ENCODE results near the gene HRH2. TPM values are rescaled to one million over a fixed set of nuclear protein-coding genes. Genes with fewer than 3 reads are reported as not detected.
"Not testable (repeated sequence)": the region's sequence is repeated elsewhere in the genome, so short reads cannot be mapped to it uniquely, and the experiment has no call there.

Gene HRH2
- total RNA-seq, 3 donors from 2014 or later (not counting 1 experiment from before 2014, with no cell fraction given) = 1.4 to 13.9 (median 3.1) TPM

DNA sequence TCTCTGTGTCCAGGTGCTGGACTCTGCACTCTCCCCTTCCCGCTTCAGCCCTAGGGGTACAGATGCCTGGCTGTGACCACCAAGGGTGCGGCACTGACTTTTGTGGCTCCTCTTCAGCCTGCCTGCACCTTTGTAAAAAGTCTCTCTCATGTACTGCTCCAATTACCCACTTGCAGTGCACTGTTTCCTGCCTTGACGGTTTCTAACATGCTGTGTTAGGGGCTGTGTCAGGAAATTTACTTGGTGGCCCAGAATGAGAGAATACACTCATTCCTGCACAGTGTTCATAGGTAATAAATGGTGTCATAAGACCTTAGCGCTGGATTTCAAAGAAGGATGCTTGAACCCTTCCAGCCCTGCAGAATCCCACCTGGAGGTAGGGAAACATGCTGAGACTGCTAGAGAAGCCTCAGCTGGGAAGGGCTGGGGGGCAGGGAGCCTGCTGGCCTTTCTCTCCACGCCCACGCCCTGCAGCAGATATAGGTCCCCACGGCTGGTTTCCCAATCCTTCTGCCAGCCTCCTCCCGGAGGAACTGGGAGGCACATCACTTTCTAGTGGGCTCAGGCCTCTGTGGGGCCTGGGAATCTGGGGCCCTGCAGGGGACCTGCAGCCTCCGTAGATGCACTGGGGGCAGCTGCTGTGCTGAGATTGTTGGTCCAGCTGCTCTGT, 17.6 kb upstream of the HRH2 start:
- Histone ChIP-seq H3K4me3 (ENCODE audit: low read length) (no peak overlapping the region), H3K27ac (ENCODE audit: low read length) (no peak overlapping the region), H3K4me1 (ENCODE audit: control insufficient read depth, insufficient read depth, low read length) (peaks cover 2% of the 10 kb centered on the region), H3K36me3 (ENCODE audit: control insufficient read depth, insufficient read depth, low read length) (no peaks in the 10 kb centered on the region), H3K27me3 (ENCODE audit: control insufficient read depth, insufficient read depth, low read length) (no peaks in the 10 kb centered on the region), H3K9me3 (ENCODE audit: control insufficient read depth, insufficient read depth, low read length) (no peaks in the 10 kb centered on the region)
- Mint-ChIP-seq H3K36me3 (no peaks in the 10 kb centered on the region), H3K9me3 (no peaks in the 10 kb centered on the region), H3K27ac (no peak overlapping the region), H3K27me3 (ENCODE audit: low read depth in 2 of 2) (peaks cover 6 to 14% of the 10 kb centered on the region in 2 donors), H3K4me1 (peaks cover 0 to 5% of the 10 kb centered on the region in 2 donors), H3K4me3 (no peak overlapping the region)
- no peak for TF ChIP-seq CTCF (IDR thresholded peaks at IDR 0.05)
- DNase-seq (peak in 1 of 2 donors; percentile 30), ATAC-seq (no peak)
- intact Hi-C loops (cut with micrococcal nuclease) = no loop called here
- 75% methylated on average over 9 of the region's 9 CpGs for WGBS (ENCODE audit: insufficient coverage)

- H3K9me3 ChIP-seq (ENCODE audit: control insufficient read depth, insufficient read depth, low read length) = no peaks in the 10 kb centered on the region
- H3K27ac ChIP-seq (ENCODE audit: low read length) = no peak overlapping the region
- H3K4me1 ChIP-seq (ENCODE audit: control insufficient read depth, insufficient read depth, low read length) = peaks cover 2% of the 10 kb centered on the region
- WGBS (ENCODE audit: insufficient coverage) = 92% methylated on average over 4 of the region's 4 CpGs
- intact Hi-C loops (cut with micrococcal nuclease) = no loop called here
- no peak for ATAC-seq
- H3K36me3 Mint-ChIP-seq = no peaks in the 10 kb centered on the region
- peaks cover 0 to 5% of the 10 kb centered on the region in 2 donors for H3K4me1 Mint-ChIP-seq
- H3K4me3 Mint-ChIP-seq = no peak overlapping the region
- no peak overlapping the region for H3K27ac Mint-ChIP-seq
- H3K36me3 ChIP-seq (ENCODE audit: control insufficient read depth, insufficient read depth, low read length) = no peaks in the 10 kb centered on the region
- H3K27me3 Mint-ChIP-seq (ENCODE audit: low read depth in 2 of 2) = peaks cover 2 to 14% of the 10 kb centered on the region in 2 donors
- H3K9me3 Mint-ChIP-seq = no peaks in the 10 kb centered on the region
- no peak for DNase-seq
- H3K4me3 ChIP-seq (ENCODE audit: low read length) = no peak overlapping the region
- TF ChIP-seq CTCF (IDR thresholded peaks at IDR 0.05) = no peak
- no peaks in the 10 kb centered on the region for H3K27me3 ChIP-seq (ENCODE audit: control insufficient read depth, insufficient read depth, low read length)
These were observed 14.9 kb upstream of the HRH2 start for GRCh38 chr5:175642998-175643397.

DNA sequence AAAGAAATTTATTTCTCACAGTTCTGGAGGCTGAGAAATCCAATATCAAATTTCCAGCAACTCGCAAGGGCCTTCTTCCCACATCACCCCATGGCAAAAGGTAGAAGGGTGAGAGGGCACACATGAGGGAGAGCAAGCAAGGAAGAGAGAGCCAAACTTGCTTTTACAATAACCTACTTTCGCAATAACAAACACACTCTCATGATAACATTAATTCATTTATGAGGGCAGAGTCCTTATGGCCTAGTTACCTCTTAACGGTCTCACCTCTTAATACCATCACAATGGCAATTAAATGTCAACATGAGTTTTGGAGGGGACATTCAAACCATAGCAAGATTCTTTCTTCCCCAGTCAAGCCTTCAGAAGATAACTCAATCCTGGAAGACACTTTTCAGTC, 11.6 kb upstream of the HRH2 start:
- no peak for ATAC-seq
- H3K4me1 Mint-ChIP-seq = no peaks in the 10 kb centered on the region
- Histone ChIP-seq H3K9me3 (ENCODE audit: control insufficient read depth, insufficient read depth, low read length) (peaks cover 9% of the 10 kb centered on the region), H3K27me3 (ENCODE audit: control insufficient read depth, insufficient read depth, low read length) (no peaks in the 10 kb centered on the region), H3K27ac (ENCODE audit: low read length) (no peak overlapping the region), H3K4me3 (ENCODE audit: low read length) (no peak overlapping the region), H3K36me3 (ENCODE audit: control insufficient read depth, insufficient read depth, low read length) (no peaks in the 10 kb centered on the region), H3K4me1 (ENCODE audit: control insufficient read depth, insufficient read depth, low read length) (no peaks in the 10 kb centered on the region)
- intact Hi-C loops (cut with micrococcal nuclease) = no loop called here
- H3K4me3 Mint-ChIP-seq = no peak overlapping the region
- no peak for TF ChIP-seq CTCF (IDR thresholded peaks at IDR 0.05)
- H3K9me3 Mint-ChIP-seq = peaks cover 4 to 7% of the 10 kb centered on the region in 2 donors
- no peak overlapping the region for H3K27ac Mint-ChIP-seq
- H3K36me3 Mint-ChIP-seq = no peaks in the 10 kb centered on the region
- WGBS (ENCODE audit: insufficient coverage) = 100% methylated on average over 2 of the region's 3 CpGs
- no peak for DNase-seq
- H3K27me3 Mint-ChIP-seq (ENCODE audit: low read depth in 2 of 2) = peaks cover 5 to 25% of the 10 kb centered on the region in 2 donors

DNA sequence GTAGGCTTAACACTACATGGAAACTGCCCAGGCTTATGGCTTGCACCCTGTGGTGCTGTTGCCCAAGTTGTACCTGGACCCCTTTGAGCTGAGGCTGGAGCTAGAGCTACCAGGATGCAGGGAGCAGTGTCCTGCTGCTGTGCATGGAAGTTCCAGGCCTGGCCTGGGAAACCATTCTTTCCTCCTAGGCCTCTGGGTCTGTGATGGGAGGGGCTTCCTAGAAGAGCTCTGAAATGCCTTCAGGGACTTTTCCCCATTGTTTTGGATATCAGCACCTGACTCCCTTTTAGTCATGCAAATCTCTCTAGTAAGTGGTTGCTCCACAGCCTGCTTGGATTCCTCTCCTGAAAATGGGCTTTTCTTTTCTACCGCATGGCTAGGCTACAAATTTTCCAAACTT, 7.9 kb upstream of the HRH2 start:
- WGBS (ENCODE audit: insufficient coverage) = 93% methylated on average over 1 of the region's 1 CpG
- peaks cover 21 to 22% of the 10 kb centered on the region in 2 donors for H3K4me1 Mint-ChIP-seq
- no peak overlapping the region for H3K4me3 Mint-ChIP-seq
- ATAC-seq (no peak), DNase-seq (no peak)
- peaks cover 15 to 41% of the 10 kb centered on the region in 2 donors for H3K27me3 Mint-ChIP-seq (ENCODE audit: low read depth in 2 of 2)
- intact Hi-C loops (cut with micrococcal nuclease) = no loop called here
- Histone ChIP-seq H3K27me3 (ENCODE audit: control insufficient read depth, insufficient read depth, low read length) (peaks cover 7% of the 10 kb centered on the region), H3K27ac (ENCODE audit: low read length) (no peak overlapping the region), H3K9me3 (ENCODE audit: control insufficient read depth, insufficient read depth, low read length) (peaks cover 9% of the 10 kb centered on the region), H3K4me1 (ENCODE audit: control insufficient read depth, insufficient read depth, low read length) (peaks cover 26% of the 10 kb centered on the region), H3K36me3 (ENCODE audit: control insufficient read depth, insufficient read depth, low read length) (no peaks in the 10 kb centered on the region), H3K4me3 (ENCODE audit: low read length) (no peak overlapping the region)
- TF ChIP-seq CTCF (IDR thresholded peaks at IDR 0.05) = no peak
- no peak overlapping the region for H3K27ac Mint-ChIP-seq
- no peaks in the 10 kb centered on the region for H3K36me3 Mint-ChIP-seq
- H3K9me3 Mint-ChIP-seq = peaks cover 5 to 7% of the 10 kb centered on the region in 2 donors

- H3K4me3 Mint-ChIP-seq; H3K36me3 ChIP-seq (ENCODE audit: control insufficient read depth, insufficient read depth, low read length); DNase-seq; H3K27ac Mint-ChIP-seq; H3K36me3 Mint-ChIP-seq; H3K9me3 ChIP-seq (ENCODE audit: control insufficient read depth, insufficient read depth, low read length); H3K4me3 ChIP-seq (ENCODE audit: low read length); H3K27ac ChIP-seq (ENCODE audit: low read length); ATAC-seq; H3K9me3 Mint-ChIP-seq; intact Hi-C loops (cut with micrococcal nuclease): not testable (repeated sequence)
- Histone ChIP-seq H3K27me3 (ENCODE audit: control insufficient read depth, insufficient read depth, low read length) (peaks cover 10% of the 10 kb centered on the region), H3K4me1 (ENCODE audit: control insufficient read depth, insufficient read depth, low read length) (peaks cover 26% of the 10 kb centered on the region)
- H3K27me3 Mint-ChIP-seq (ENCODE audit: low read depth in 2 of 2) = peaks cover 20 to 47% of the 10 kb centered on the region in 2 donors
- peaks cover 21 to 22% of the 10 kb centered on the region in 2 donors for H3K4me1 Mint-ChIP-seq
These were observed 7.3 kb upstream of the HRH2 start for GRCh38 chr5:175650430-175651205.
